Colonic mucosa (tissue), 4 donors: Measurements from ENCODE around the gene ICA1. TPM values are rescaled to one million over a fixed set of nuclear protein-coding genes. Genes with fewer than 3 reads are reported as not detected.

ENCODE experiments used
- DNase-seq: peaks from one replicate; pipeline ENCODE4 v3.0.0-alpha.2; 2020
- H3K27ac ChIP-seq: fragments of 200-600 bp; one replicate; pipeline ENCODE4 v1.8.0; 2021
- H3K27me3 ChIP-seq: fragments of 200-600 bp; one replicate; pipeline ENCODE4 v1.8.0; 2021
- H3K36me3 ChIP-seq: fragments of 200-600 bp; one replicate; pipeline ENCODE4 v1.8.0; 2021
- H3K4me1 ChIP-seq: fragments of 200-600 bp; one replicate; pipeline ENCODE4 v1.8.0; 2021; ENCODE audit warnings: mild to moderate bottlenecking
- H3K4me3 ChIP-seq: fragments of 200-600 bp; one replicate; pipeline ENCODE4 v1.8.0; 2021
- H3K9ac ChIP-seq, 2 donors: one replicate each; pipeline ENCODE4 v1.7.0; 2013; ENCODE audit warnings: control low read depth in 2 of 2, low read depth in 2 of 2, low read length in 2 of 2
- H3K9me3 ChIP-seq: fragments of 200-600 bp; one replicate; pipeline ENCODE4 v1.8.0; 2021
- CTCF ChIP-seq: fragments of 200-600 bp; IDR thresholded peaks from one replicate; pipeline ENCODE4 v1.8.0; 2022; ENCODE audit warnings: antibody characterized with exemption, mild to moderate bottlenecking
- intact Hi-C: fragments of 100-400 bp; cut with DNase I; formaldehyde crosslinking; loops from one replicate; pipeline ENCODE4 v1.14.1; 2022
- total RNA-seq, 2 donors: library from RNA; stranded (reverse); fragmentation: NEBNext Ultra II Directional in 1 of 2; extraction: Animal tissue kit (Norgen Biotek cat#: 25700) in 1 of 2; gene quantifications; one replicate each; pipeline ENCODE4 v1.2.1, GENCODE V29; 2021
- donor health status: healthy.
- donor health status: DM: no; HTN: no; CAD: no.
- donor health status: DM: no; HTN: no; CAD: no.

ICA1 gene
- total RNA-seq, 2 donors from 2014 or later = 46.1 to 47.5 TPM

GRCh38 chr7:8206956-8207355, 55.0 kb downstream of the ICA1 start:
- H3K27ac ChIP-seq = no peak overlapping the region
- no peak for DNase-seq
- no peak for TF ChIP-seq CTCF
- no peak overlapping the region for H3K9ac ChIP-seq
- H3K4me1 ChIP-seq = no peaks in the 10 kb centered on the region
- no peaks in the 10 kb centered on the region for H3K36me3 ChIP-seq
- H3K27me3 ChIP-seq = no peaks in the 10 kb centered on the region
- intact Hi-C loops = no loop called here
- H3K9me3 ChIP-seq = no peaks in the 10 kb centered on the region
- H3K4me3 ChIP-seq = no peak overlapping the region

GRCh38 chr7:8205537-8205936, 56.4 kb downstream of the ICA1 start:
- Histone ChIP-seq H3K4me3 (no peak overlapping the region), H3K4me1 (no peaks in the 10 kb centered on the region), H3K36me3 (no peaks in the 10 kb centered on the region), H3K9me3 (no peaks in the 10 kb centered on the region), H3K9ac (no peak overlapping the region), H3K27ac (no peak overlapping the region), H3K27me3 (no peaks in the 10 kb centered on the region)
- intact Hi-C loops = no loop called here
- TF ChIP-seq CTCF = no peak
- no peak for DNase-seq

- Histone ChIP-seq H3K27me3 (no peaks in the 10 kb centered on the region), H3K4me3 (no peak overlapping the region), H3K4me1 (no peaks in the 10 kb centered on the region), H3K9me3 (no peaks in the 10 kb centered on the region), H3K36me3 (no peaks in the 10 kb centered on the region), H3K9ac (no peak overlapping the region), H3K27ac (no peak overlapping the region)
- intact Hi-C loops = no loop called here
- DNase-seq = no peak
- TF ChIP-seq CTCF = no peak
These were observed 57.0 kb downstream of the ICA1 start for GRCh38 chr7:8205031-8205387.

GRCh38 chr7:8204339-8205030, 57.5 kb downstream of the ICA1 start:
- Histone ChIP-seq H3K27me3 (no peaks in the 10 kb centered on the region), H3K27ac (no peak overlapping the region), H3K4me3 (no peak overlapping the region), H3K9ac (no peak overlapping the region), H3K4me1 (no peaks in the 10 kb centered on the region), H3K9me3 (no peaks in the 10 kb centered on the region), H3K36me3 (no peaks in the 10 kb centered on the region)
- TF ChIP-seq CTCF = no peak
- no peak for DNase-seq
- intact Hi-C loops = no loop called here

GRCh38 chr7:8201846-8202441, 60.0 kb downstream of the ICA1 start:
- TF ChIP-seq CTCF = no peak
- H3K4me1 ChIP-seq = no peaks in the 10 kb centered on the region
- intact Hi-C loops = no loop called here
- no peak for DNase-seq
- no peak overlapping the region for H3K27ac ChIP-seq
- no peak overlapping the region for H3K4me3 ChIP-seq
- H3K9ac ChIP-seq = no peak overlapping the region
- no peaks in the 10 kb centered on the region for H3K9me3 ChIP-seq
- no peaks in the 10 kb centered on the region for H3K36me3 ChIP-seq
- no peaks in the 10 kb centered on the region for H3K27me3 ChIP-seq
